SK-N-SH treated with all-trans-retinoic acid at 6 μM for 48 hours (cell line): ENCODE results near the gene ERGIC1.

Experiments
- ATAC-seq: fragments of 200-7000 bp; cut with Tn5 transposase; 3 replicates; pipeline ENCODE4 v1.9.1; 2020; ENCODE audit warnings: mild to moderate bottlenecking, moderate library complexity
- CREB5 ChIP-seq: fragments of 250-450 bp; sonication (Bioruptor Pico); IDR thresholded peaks from 2 replicates; pipeline ENCODE4 v1.5.1; 2020; ENCODE audit warnings: low read depth, mild to moderate bottlenecking, moderate library complexity
- CSDC2 ChIP-seq: fragments of 250-450 bp; sonication (Bioruptor Pico); IDR thresholded peaks from 2 replicates; pipeline ENCODE4 v1.5.0; 2020; ENCODE audit warnings: mild to moderate bottlenecking, moderate library complexity
- CSRNP3 ChIP-seq: fragments of 250-450 bp; sonication (Bioruptor Pico); IDR thresholded peaks from 2 replicates; pipeline ENCODE4 v1.5.1; 2021; ENCODE audit warnings: mild to moderate bottlenecking, moderate library complexity
- ESRRG ChIP-seq: fragments of 250-450 bp; sonication (Bioruptor Pico); IDR thresholded peaks from 2 replicates; pipeline ENCODE4 v1.6.1; 2021; ENCODE audit warnings: mild to moderate bottlenecking
- GLIS3 ChIP-seq: fragments of 250-450 bp; sonication (Bioruptor Pico); IDR thresholded peaks from 2 replicates; pipeline ENCODE4 v1.5.0; 2020; ENCODE audit warnings: mild to moderate bottlenecking, moderate library complexity
- ISL1 ChIP-seq: fragments of 250-450 bp; sonication (Bioruptor Pico); IDR thresholded peaks from 2 replicates; pipeline ENCODE4 v2.1.2; 2022; ENCODE audit warnings: mild to moderate bottlenecking, moderate library complexity
- OSR1 ChIP-seq: fragments of 250-450 bp; sonication (Bioruptor Pico); IDR thresholded peaks from 2 replicates; pipeline ENCODE4 v1.8.0; 2022; ENCODE audit warnings: moderate library complexity, mild to moderate bottlenecking, inconsistent platforms
- PATZ1 ChIP-seq: fragments of 250-450 bp; sonication (Bioruptor Pico); IDR thresholded peaks from 2 replicates; pipeline ENCODE4 v1.8.0; 2020; ENCODE audit warnings: mild to moderate bottlenecking, moderate library complexity, borderline replicate concordance
- POU6F1 ChIP-seq: fragments of 250-450 bp; sonication (Bioruptor Pico); IDR thresholded peaks from 2 replicates; pipeline ENCODE4 v1.8.0; 2021; ENCODE audit warnings: low read depth, mild to moderate bottlenecking, moderate library complexity, borderline replicate concordance
- PPARA ChIP-seq: fragments of 250-450 bp; sonication (Bioruptor Pico); IDR thresholded peaks from 2 replicates; pipeline ENCODE4 v1.5.0; 2020; ENCODE audit warnings: mild to moderate bottlenecking, borderline replicate concordance
- RARB ChIP-seq: fragments of 250-450 bp; sonication (Bioruptor Pico); IDR thresholded peaks from 2 replicates; pipeline ENCODE4 v1.8.0; 2021; ENCODE audit warnings: mild to moderate bottlenecking, moderate library complexity
- SNAI2 ChIP-seq: fragments of 250-450 bp; sonication (Bioruptor Pico); IDR thresholded peaks from 2 replicates; pipeline ENCODE4 v1.5.0; 2020; ENCODE audit warnings: mild to moderate bottlenecking, moderate library complexity
- TCF4 ChIP-seq: fragments of 250-450 bp; sonication (Bioruptor Pico); IDR thresholded peaks from 2 replicates; pipeline ENCODE4 v1.8.0; 2021; ENCODE audit warnings: mild to moderate bottlenecking, moderate library complexity, borderline replicate concordance
- TOX ChIP-seq: fragments of 250-450 bp; sonication (Bioruptor Pico); IDR thresholded peaks from 2 replicates; pipeline ENCODE4 v1.8.0; 2021; ENCODE audit warnings: mild to moderate bottlenecking, moderate library complexity, borderline replicate concordance
- TSHZ2 ChIP-seq: fragments of 250-450 bp; sonication (Bioruptor Pico); IDR thresholded peaks from 2 replicates; pipeline ENCODE4 v1.5.0; 2020; ENCODE audit warnings: mild to moderate bottlenecking, moderate library complexity
- ZC3H10 ChIP-seq: fragments of 250-450 bp; sonication (Bioruptor Pico); IDR thresholded peaks from 2 replicates; pipeline ENCODE4 v1.5.1; 2021; ENCODE audit warnings: mild to moderate bottlenecking, moderate library complexity
- ZFP3 ChIP-seq: fragments of 250-450 bp; sonication (Bioruptor Pico); IDR thresholded peaks from 2 replicates; pipeline ENCODE4 v1.5.0; 2020; ENCODE audit warnings: mild to moderate bottlenecking, moderate library complexity
- ZNF565 ChIP-seq: fragments of 450-650 bp; formaldehyde crosslinking; conservative IDR thresholded peaks from 2 replicates; pipeline ENCODE4 v1.5.0; 2020; ENCODE audit warnings: low read depth, mild to moderate bottlenecking, moderate library complexity
- ZNF70 ChIP-seq: fragments of 450-650 bp; formaldehyde crosslinking; IDR thresholded peaks from 2 replicates; pipeline ENCODE4 v1.5.0; 2020; ENCODE audit warnings: mild to moderate bottlenecking, moderate library complexity
- ZNF8 ChIP-seq: fragments of 450-650 bp; formaldehyde crosslinking; IDR thresholded peaks from 2 replicates; pipeline ENCODE4 v1.5.0; 2020; ENCODE audit warnings: mild to moderate bottlenecking, moderate library complexity

The ERGIC1 gene

GRCh38 chr5:172885597-172886340, 51.7 kb downstream of the ERGIC1 start:
- ATAC-seq, result no peak
- TF ChIP-seq RARB (CRISPR knock-in tag) (no peak), CSDC2 (CRISPR knock-in tag) (no peak), TCF4 (CRISPR knock-in tag) (no peak), POU6F1 (CRISPR knock-in tag) (no peak), ZNF8 (no peak), SNAI2 (no peak), ISL1 (no peak), ZFP3 (CRISPR knock-in tag) (no peak), PATZ1 (CRISPR knock-in tag) (no peak), ZNF70 (CRISPR knock-in tag) (no peak), GLIS3 (CRISPR knock-in tag) (no peak), ESRRG (CRISPR knock-in tag) (no peak), TOX (CRISPR knock-in tag) (no peak), TSHZ2 (CRISPR knock-in tag) (no peak), CREB5 (no peak), PPARA (CRISPR knock-in tag) (no peak), ZNF565 (CRISPR knock-in tag) (no peak)

- ATAC-seq, result no peak
- TF ChIP-seq CREB5 (no peak), ISL1 (no peak), RARB (CRISPR knock-in tag) (no peak), ZNF8 (no peak), ZC3H10 (CRISPR knock-in tag) (no peak), ZNF70 (CRISPR knock-in tag) (no peak), CSDC2 (CRISPR knock-in tag) (no peak), ESRRG (CRISPR knock-in tag) (no peak), OSR1 (CRISPR knock-in tag) (no peak), ZNF565 (CRISPR knock-in tag) (no peak), SNAI2 (no peak), PPARA (CRISPR knock-in tag) (no peak), CSRNP3 (CRISPR knock-in tag) (no peak), TOX (CRISPR knock-in tag) (no peak), GLIS3 (CRISPR knock-in tag) (no peak), ZFP3 (CRISPR knock-in tag) (no peak), TCF4 (CRISPR knock-in tag) (no peak), POU6F1 (CRISPR knock-in tag) (no peak)
Observed at GRCh38 chr5:172886476-172886875, 52.4 kb downstream of the ERGIC1 start.
